SK-N-SH treated with all-trans-retinoic acid at 6 μM for 48 hours (cell line): Measurements from ENCODE around the gene SLC5A10.

Source experiments
- BACH2 ChIP-seq: fragments of 250-450 bp; sonication (Bioruptor Pico); IDR thresholded peaks from 2 replicates; pipeline ENCODE4 v1.9.0; 2021; ENCODE audit warnings: mild to moderate bottlenecking, borderline replicate concordance
- CREB5 ChIP-seq: fragments of 250-450 bp; sonication (Bioruptor Pico); IDR thresholded peaks from 2 replicates; pipeline ENCODE4 v1.5.1; 2020; ENCODE audit warnings: low read depth, mild to moderate bottlenecking, moderate library complexity
- CSDC2 ChIP-seq: fragments of 250-450 bp; sonication (Bioruptor Pico); IDR thresholded peaks from 2 replicates; pipeline ENCODE4 v1.5.0; 2020; ENCODE audit warnings: mild to moderate bottlenecking, moderate library complexity
- ESRRG ChIP-seq: fragments of 250-450 bp; sonication (Bioruptor Pico); IDR thresholded peaks from 2 replicates; pipeline ENCODE4 v1.6.1; 2021; ENCODE audit warnings: mild to moderate bottlenecking
- GLIS3 ChIP-seq: fragments of 250-450 bp; sonication (Bioruptor Pico); IDR thresholded peaks from 2 replicates; pipeline ENCODE4 v1.5.0; 2020; ENCODE audit warnings: mild to moderate bottlenecking, moderate library complexity
- OSR1 ChIP-seq: fragments of 250-450 bp; sonication (Bioruptor Pico); IDR thresholded peaks from 2 replicates; pipeline ENCODE4 v1.8.0; 2022; ENCODE audit warnings: moderate library complexity, mild to moderate bottlenecking, inconsistent platforms
- PATZ1 ChIP-seq: fragments of 250-450 bp; sonication (Bioruptor Pico); IDR thresholded peaks from 2 replicates; pipeline ENCODE4 v1.8.0; 2020; ENCODE audit warnings: mild to moderate bottlenecking, moderate library complexity, borderline replicate concordance
- PPARA ChIP-seq: fragments of 250-450 bp; sonication (Bioruptor Pico); IDR thresholded peaks from 2 replicates; pipeline ENCODE4 v1.5.0; 2020; ENCODE audit warnings: mild to moderate bottlenecking, borderline replicate concordance
- SNAI2 ChIP-seq: fragments of 250-450 bp; sonication (Bioruptor Pico); IDR thresholded peaks from 2 replicates; pipeline ENCODE4 v1.5.0; 2020; ENCODE audit warnings: mild to moderate bottlenecking, moderate library complexity
- TSHZ2 ChIP-seq: fragments of 250-450 bp; sonication (Bioruptor Pico); IDR thresholded peaks from 2 replicates; pipeline ENCODE4 v1.5.0; 2020; ENCODE audit warnings: mild to moderate bottlenecking, moderate library complexity
- ZC3H10 ChIP-seq: fragments of 250-450 bp; sonication (Bioruptor Pico); IDR thresholded peaks from 2 replicates; pipeline ENCODE4 v1.5.1; 2021; ENCODE audit warnings: mild to moderate bottlenecking, moderate library complexity
- ZFP3 ChIP-seq: fragments of 250-450 bp; sonication (Bioruptor Pico); IDR thresholded peaks from 2 replicates; pipeline ENCODE4 v1.5.0; 2020; ENCODE audit warnings: mild to moderate bottlenecking, moderate library complexity
- ZFP30 ChIP-seq: fragments of 450-650 bp; formaldehyde crosslinking; IDR thresholded peaks from 2 replicates; pipeline ENCODE4 v1.5.0; 2022; ENCODE audit warnings: mild to moderate bottlenecking, moderate library complexity
- ZNF70 ChIP-seq: fragments of 450-650 bp; formaldehyde crosslinking; IDR thresholded peaks from 2 replicates; pipeline ENCODE4 v1.5.0; 2020; ENCODE audit warnings: mild to moderate bottlenecking, moderate library complexity

GRCh38 chr17:19021622-19022083, 69.7 kb downstream of the SLC5A10 start:
- TF ChIP-seq PATZ1 (CRISPR knock-in tag), result no peak
- TF ChIP-seq CREB5 (CRISPR knock-in tag), result no peak
- no peak for TF ChIP-seq ZFP30
- no peak for TF ChIP-seq SNAI2 (CRISPR knock-in tag)
- TF ChIP-seq OSR1 (CRISPR knock-in tag), result no peak
- no peak for TF ChIP-seq TSHZ2
- no peak for TF ChIP-seq ZNF70
- TF ChIP-seq BACH2, result no peak
- TF ChIP-seq ESRRG (CRISPR knock-in tag), result no peak
- TF ChIP-seq GLIS3 (CRISPR knock-in tag), result no peak
- TF ChIP-seq PPARA (CRISPR knock-in tag), result no peak
- no peak for TF ChIP-seq ZFP3 (CRISPR knock-in tag)
- no peak for TF ChIP-seq CSDC2 (CRISPR knock-in tag)
- no peak for TF ChIP-seq ZC3H10 (CRISPR knock-in tag)
